ENCODE measurements around the gene FGD3.

GRCh38 chr9:93040409-93040808 lies 93.1 kb downstream of the FGD3 start:
- TF ChIP-seq, protein P1, sequence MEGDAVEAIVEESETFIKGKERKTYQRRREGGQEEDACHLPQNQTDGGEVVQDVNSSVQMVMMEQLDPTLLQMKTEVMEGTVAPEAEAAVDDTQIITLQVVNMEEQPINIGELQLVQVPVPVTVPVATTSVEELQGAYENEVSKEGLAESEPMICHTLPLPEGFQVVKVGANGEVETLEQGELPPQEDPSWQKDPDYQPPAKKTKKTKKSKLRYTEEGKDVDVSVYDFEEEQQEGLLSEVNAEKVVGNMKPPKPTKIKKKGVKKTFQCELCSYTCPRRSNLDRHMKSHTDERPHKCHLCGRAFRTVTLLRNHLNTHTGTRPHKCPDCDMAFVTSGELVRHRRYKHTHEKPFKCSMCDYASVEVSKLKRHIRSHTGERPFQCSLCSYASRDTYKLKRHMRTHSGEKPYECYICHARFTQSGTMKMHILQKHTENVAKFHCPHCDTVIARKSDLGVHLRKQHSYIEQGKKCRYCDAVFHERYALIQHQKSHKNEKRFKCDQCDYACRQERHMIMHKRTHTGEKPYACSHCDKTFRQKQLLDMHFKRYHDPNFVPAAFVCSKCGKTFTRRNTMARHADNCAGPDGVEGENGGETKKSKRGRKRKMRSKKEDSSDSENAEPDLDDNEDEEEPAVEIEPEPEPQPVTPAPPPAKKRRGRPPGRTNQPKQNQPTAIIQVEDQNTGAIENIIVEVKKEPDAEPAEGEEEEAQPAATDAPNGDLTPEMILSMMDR (conservative IDR thresholded peaks at IDR 0.05 in 1 of 2, IDR thresholded peaks at IDR 0.05 in 1 of 2; ENCODE audit: low read depth in 1 of 2, low read length in 2 of 2): no peak
- no peak for TF ChIP-seq EZH2 (IDR thresholded peaks at IDR 0.05; ENCODE audit: low read length, missing control alignments)

Data from fibroblast of lung (primary cell).